PFSK-1 (cell line): ENCODE data around the gene NCOA6.

Source experiments
- FOXP2 ChIP-seq: optimal IDR thresholded peaks from 2 replicates; pipeline ENCODE3; 2011; ENCODE audit warnings: borderline replicate concordance, control low read depth, inconsistent platforms; ENCODE audit not compliant: insufficient read depth; ENCODE audit errors: extremely low read length, extremely low read depth
- POLR2AphosphoS5 ChIP-seq: IDR thresholded peaks from 2 replicates; pipeline ENCODE4 v1.6.1; 2012; ENCODE audit warnings: low read depth, mild to moderate bottlenecking, control low read depth, low read length, moderate library complexity
- SIN3A ChIP-seq: IDR thresholded peaks from 2 replicates; pipeline ENCODE4 v1.6.1; 2012; ENCODE audit warnings: mild to moderate bottlenecking, low read length, moderate library complexity, borderline replicate concordance; ENCODE audit not compliant: insufficient read depth
- TAF1 ChIP-seq: IDR thresholded peaks from 2 replicates; pipeline ENCODE4 v1.6.1; 2012; ENCODE audit warnings: low read length, control low read depth, borderline replicate concordance; ENCODE audit not compliant: insufficient read depth

DNA sequence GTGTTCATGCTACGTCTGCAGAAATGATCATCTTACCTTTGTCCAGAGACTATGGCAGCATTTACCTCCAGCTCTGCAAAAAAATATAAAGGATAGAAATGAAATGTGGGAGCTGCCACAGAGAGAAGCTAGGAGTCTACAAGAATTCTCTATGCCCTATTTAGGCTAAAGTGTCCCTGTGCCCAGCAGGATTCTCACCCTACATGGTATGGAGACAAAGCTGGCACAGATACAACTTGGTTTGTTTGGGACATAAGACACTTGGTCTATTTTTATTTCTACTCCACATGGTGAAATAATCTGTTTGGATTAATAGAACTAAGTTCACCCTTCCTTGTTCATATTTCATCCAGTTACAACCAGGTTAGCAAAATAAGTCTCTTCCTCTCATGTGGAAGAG lies 92.9 kb downstream of the NCOA6 start:
- TF ChIP-seq TAF1 (no peak), POLR2AphosphoS5 (no peak), SIN3A (no peak), FOXP2 (no peak)
